ENCODE results near the gene IL21R. TPM values are rescaled to one million over a fixed set of nuclear protein-coding genes. Genes with fewer than 3 reads are reported as not detected.

The IL21R gene
- polyA plus RNA-seq, 12 donors = 0.16 to 1.1 (median 0.37) TPM; not detected in 2

- no peak for DNase-seq
Observed at GRCh38 chr16:27462846-27463682, 61.1 kb downstream of the IL21R start.

GRCh38 chr16:27463741-27464591, 62.0 kb downstream of the IL21R start:
- no peak for DNase-seq

GRCh38 chr16:27464626-27465482, 62.9 kb downstream of the IL21R start:
- DNase-seq = no peak

- DNase-seq = no peak
Observed at GRCh38 chr16:27465483-27465879, 63.5 kb downstream of the IL21R start.

GRCh38 chr16:27468941-27469531, 67.1 kb downstream of the IL21R start:
- no peak for DNase-seq

- DNase-seq = no peak
Observed at GRCh38 chr16:27470567-27471431, 68.8 kb downstream of the IL21R start.

- no peak for DNase-seq
Observed at GRCh38 chr16:27471661-27472060, 69.7 kb downstream of the IL21R start.

- no peak for DNase-seq
Observed at GRCh38 chr16:27472091-27473020, 70.4 kb downstream of the IL21R start.

- DNase-seq = no peak
Observed at GRCh38 chr16:27473101-27473900, 71.3 kb downstream of the IL21R start.

- no peak for DNase-seq
Observed at GRCh38 chr16:27474041-27474440, 72.1 kb downstream of the IL21R start.

- no peak for DNase-seq
Observed at GRCh38 chr16:27474921-27475320, 72.9 kb downstream of the IL21R start.

GRCh38 chr16:27475561-27475960, 73.6 kb downstream of the IL21R start:
- no peak for DNase-seq

GRCh38 chr16:27476240-27476639, 74.3 kb downstream of the IL21R start:
- DNase-seq = no peak

- DNase-seq = no peak
Observed at GRCh38 chr16:27480761-27481160, 78.8 kb downstream of the IL21R start.

- no peak for DNase-seq
Observed at GRCh38 chr16:27481282-27481934, 79.4 kb downstream of the IL21R start.

- DNase-seq = no peak
Observed at GRCh38 chr16:27482397-27483087, 80.6 kb downstream of the IL21R start.

- no peak for DNase-seq
Observed at GRCh38 chr16:27483088-27483437, 81.1 kb downstream of the IL21R start.
